Inferior parietal cortex (tissue), 1 donor: ENCODE results near the gene TMEM238.
"Not testable (repeated sequence)": the region's sequence is repeated elsewhere in the genome, so short reads cannot be mapped to it uniquely, and the experiment has no call there.

Source experiments
- DNase-seq: peaks from one replicate; pipeline ENCODE4 v3.0.0-alpha.2; 2016; ENCODE audit errors: extremely low spot score

TMEM238 gene

DNA sequence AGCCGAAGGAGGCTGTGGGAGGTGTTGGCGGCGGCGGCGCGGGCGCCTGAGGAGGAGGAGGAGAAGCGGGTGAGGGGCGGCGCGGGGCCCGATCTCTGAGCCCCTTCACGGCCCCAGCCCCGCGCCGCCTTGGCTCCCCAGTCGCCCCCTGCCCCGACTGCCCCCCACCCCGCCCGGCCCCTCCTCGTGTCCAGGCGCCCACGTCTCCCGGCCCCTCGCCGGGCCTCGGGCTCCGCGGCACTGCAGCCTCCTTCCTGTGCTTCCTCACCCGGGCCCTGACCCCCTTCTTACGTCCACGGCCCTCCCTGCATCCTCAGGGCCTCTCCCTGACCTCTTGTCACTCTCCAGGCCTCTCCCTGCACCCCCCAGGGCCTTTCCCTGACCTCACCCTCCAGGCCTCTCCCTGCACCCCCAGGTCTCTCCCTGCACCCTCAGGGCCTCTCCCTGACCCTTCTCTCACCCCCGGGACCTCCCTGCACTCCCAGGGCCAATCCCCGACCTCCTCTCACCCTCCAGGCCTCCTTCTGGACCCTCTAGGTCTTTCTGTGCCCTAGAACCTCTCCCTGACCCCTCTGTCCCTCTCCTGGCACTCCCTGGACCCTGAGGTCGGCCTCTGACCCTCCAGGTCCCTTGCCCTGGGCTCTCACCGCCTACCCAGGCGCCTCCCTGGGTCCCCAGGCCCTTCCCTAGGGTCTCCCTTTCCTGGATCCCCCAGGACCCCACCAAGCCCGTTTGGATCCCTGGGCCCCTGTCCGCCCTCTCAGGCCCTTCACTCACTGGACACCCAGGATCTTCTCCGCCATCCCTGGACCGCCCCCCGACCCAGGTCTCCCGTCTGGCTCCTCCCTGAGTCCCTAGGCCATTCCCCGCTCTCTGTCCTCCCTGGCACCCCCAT lies 44.0 kb downstream of the TMEM238 start:
- no peak for DNase-seq

DNA sequence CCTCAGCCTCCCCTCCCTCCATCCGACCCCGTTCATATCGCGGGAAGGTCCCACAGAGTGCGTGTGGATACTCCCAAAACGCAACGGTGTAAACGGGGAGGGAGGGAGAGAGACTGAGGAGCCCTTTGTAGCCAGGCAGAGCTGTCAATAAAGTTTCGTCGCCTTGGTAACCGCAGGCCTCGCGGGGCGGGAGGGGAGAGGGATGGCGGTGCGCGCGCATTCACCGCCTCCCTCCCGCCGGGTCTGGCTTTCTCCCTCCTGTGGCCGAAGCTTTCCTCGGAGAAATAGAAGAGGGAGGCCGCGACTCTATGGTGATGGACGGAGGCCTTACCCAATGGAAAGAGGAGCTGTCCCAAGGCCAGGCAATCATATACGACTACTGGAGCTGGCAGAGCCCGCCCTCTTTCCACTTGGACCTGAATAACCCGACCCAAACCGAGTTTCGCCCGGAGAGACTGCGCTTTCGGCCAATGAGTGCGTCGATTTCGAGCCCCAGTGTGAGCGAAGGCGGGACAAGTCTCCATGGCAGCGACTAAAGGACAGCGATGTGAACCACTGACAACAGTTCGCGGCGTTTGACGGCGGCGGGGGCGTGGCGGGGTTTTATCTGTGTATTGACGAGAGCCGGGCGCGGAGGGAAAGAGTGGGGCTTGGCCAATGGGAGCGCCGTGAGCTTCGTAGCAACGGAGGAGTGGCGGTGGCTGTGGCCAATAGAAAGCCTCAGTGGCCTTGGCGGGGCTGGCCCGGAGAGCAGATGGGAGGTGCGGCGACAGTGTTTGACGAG lies 44.8 kb downstream of the TMEM238 start, which contains the start of gene KMT5C:
TSS of gene KMT5C (plus strand) at position 772 of the 784 bp plus-strand sequence. CDS start 2,061 bp downstream, outside the sequence.
- DNase-seq = peak; percentile 100

DNA sequence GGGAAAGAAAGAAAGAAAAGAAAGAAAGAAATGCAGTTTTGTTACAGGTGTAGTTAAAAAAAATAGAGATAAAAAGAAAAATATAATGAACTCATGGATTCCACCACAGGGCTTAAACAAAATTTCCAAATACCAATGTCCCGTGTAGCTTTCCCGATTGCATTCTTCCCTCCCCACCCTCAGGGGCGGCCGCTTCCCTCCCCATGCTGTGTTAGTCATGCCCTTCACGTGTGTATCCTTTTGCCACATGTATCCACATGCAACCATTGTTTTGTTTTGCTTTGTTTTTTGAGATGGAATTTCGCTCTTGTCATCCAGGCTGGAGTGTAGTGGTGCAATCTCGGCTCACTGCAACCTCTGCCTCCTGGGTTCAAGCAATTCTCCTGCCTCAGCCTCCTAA lies 48.0 kb downstream of the TMEM238 start:
- no peak for DNase-seq

DNA sequence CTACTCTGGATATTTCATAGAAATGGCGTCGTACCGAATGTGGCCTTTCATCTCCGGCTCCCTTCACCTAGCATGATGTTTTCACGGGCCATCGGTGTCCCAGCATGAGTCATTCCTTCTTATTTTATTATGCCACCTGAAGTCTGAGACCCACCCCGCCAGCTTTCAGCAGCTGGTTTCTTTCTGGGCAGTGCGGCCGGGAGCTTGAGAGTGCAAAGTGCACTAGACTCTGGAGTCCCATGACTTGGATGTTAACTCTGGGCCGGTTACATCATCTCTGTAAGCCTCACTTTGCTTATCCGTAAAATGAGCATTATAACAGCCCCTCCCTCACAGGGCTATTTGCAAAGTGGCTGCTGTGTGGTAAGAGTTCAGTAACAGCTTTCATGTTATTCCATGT lies 50.2 kb downstream of the TMEM238 start:
- DNase-seq = no peak

GRCh38 chr19:55329791-55330190 lies 54.3 kb downstream of the TMEM238 start:
- not testable (repeated sequence) for DNase-seq
